HG03064 (cell line): ENCODE results near the gene MRPL32.

ENCODE experiments used
- ATAC-seq: cut with Tn5 transposase; IDR thresholded peaks from one replicate; pipeline ENCODE4 v1.9.1; 2021; ENCODE audit warnings: low read depth; ENCODE audit not compliant: unreplicated experiment

Gene MRPL32

DNA sequence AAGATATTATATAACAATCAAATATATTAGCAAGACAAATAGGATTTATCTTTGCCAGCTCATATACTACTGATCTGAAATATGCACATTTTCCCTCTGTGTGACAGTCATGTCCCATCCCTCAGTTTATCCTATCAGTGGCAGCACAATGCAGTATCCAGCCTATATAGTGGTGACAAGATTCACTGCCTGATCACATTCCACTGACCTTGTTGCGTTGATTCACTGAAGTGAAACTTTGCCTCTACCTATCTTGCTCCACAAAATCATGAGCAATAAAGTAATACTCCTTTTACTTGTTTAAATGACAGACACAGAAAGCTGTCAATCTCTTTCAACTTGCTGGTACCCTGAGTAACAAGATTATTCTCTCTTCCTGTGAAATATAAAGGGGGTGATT lies 6.5 kb upstream of the MRPL32 start:
- no peak for ATAC-seq

DNA sequence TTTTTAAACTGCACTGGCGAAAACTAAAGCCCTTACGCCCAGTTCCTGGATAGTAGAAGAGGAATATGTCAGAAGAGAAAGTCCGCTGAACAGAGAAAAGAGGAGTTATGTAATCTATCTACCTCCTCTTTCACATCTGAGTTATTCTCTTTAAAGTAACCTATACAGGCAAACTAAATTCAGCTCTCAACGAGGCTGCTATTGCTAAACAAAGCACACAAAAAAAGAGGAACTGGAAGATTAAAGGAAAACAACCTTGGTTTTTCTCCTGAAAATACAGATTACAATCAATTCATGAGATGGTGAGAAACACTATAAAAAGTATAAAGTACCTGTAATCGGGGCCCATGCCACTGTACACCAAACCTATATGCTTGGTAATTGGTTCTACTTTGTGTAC lies 6.0 kb upstream of the MRPL32 start:
- no peak for ATAC-seq

DNA sequence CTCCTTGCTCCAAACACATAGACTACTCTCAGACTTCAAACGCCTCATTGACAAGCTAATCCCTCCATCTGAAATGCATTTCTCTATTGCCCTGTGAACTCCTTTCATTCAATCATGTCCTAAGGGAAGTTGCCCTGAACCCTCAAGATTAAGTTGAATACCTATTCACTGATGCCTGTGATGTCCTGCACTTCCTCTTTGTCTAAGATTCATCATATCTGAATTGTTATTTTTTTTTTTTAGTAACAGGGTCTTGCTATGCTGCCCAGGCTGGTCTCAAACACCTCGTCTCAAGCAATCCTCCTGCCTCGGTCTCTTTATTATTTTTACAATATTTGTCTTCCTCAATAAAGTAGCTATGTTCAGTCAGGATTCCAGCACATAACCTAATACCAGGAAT lies 3.4 kb upstream of the MRPL32 start:
- no peak for ATAC-seq

DNA sequence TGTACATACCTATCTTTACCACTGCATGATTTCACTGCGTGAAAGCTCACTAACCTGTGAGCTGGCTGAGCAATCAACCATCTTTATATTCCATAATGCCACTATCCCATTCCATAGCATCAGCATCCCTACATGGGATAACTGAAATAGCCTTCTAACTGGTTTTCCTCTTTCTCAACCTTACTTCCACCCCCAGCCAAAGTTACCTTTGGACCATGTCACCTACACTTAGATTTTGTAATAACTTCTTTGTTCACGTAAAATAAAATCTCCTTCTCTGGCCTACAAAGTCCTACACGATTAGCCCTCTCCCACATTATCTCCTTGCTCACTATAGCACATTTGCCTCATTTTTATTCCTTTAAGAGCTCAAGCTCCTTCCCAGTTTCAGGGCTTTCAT lies 2.7 kb upstream of the MRPL32 start:
- no peak for ATAC-seq

DNA sequence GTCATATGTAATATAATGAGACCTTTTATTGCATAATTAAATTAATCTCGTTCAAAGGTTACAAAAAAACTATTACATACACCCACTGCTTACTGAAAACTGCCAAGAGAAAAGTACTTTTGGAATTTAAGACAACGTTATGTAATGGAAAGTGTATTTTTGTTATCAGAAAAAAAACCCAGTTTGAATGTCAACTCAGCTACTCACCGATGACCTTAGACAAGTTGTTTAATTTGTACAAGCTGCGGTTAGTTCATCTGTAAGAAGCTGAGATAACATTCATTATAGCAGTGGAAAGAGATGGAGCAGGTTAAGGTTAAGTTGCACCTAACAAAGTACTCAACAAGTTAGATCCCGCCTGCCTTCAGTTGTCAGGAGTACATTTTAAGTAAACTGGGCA lies 1.3 kb upstream of the MRPL32 start:
- ATAC-seq: no peak

DNA sequence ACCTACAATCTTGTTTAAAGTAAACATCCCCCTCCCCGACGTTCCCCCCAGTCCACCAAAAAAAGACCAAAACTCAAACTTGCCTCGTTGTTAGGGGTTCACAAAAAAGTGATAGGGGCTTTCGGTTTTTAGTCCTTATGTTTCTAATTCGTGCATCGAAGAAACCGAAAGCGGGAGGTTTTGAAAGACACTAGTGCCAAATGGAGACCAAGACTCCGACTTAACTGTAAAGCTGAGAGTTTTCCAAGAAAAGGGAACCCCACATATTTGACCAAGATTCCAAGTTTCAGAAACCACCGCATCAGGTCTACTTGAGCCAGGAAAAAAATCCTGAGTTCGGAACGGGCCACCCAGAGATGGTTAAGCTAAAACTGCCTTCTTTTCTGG lies 736 bp upstream of the MRPL32 start:
- no peak for ATAC-seq

DNA sequence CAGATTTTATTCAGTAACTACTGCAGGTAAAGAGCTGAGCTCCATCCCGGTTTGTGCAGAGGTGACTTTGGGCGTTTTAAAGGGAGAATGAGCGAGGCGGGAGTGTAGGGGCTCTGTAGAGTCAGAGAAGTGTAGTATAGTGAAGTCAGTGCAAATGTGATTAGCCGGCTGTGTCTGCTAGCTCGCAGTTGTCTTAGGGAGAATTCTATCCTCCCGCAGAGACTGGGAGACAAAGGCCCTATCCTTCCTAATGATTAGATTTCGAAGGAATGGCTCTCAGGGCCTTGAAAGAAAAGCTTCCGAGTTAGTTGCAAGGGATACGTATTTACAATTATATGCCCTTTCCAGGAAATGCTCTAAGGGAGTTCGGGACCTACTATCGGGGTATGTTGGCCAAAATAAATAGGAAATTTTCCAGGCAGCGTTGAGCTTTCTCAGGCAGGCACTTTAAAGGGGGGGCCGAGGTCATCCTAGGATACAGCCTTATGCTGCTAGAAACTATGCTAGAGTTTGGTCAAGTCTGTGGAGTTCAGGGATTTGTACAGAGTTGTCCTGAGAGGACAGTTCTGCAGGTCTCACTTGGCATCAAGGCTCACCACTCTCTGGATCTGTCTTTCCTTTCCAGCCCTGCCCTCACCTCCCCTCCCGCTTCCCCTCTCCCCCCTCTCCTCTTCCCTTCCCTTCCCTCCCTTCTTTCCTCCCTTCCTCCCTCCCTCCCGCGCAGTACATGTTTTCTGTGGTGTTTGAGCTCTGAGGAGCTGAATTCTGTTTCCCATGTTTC lies 825 bp downstream of the MRPL32 start:
- ATAC-seq: no peak

DNA sequence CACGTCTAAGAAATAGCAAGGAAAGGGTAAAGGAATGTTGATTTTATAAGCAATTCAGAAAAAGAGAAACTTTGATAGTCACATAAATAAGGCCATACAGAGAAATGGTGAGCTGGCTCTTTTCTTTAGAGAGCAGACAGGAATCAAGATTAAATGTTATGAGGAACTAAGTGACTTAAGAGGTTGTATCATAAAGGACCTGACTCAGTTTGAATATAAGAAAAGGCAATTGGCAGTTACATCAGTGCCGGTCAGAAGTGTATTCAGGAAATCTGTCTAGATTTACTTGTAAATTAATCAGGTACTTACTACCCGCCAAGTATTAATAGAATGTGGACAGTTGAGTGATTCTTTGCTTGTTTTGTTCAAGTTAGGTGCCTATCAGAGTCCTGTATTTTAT lies 2.1 kb downstream of the MRPL32 start:
- ATAC-seq: no peak

DNA sequence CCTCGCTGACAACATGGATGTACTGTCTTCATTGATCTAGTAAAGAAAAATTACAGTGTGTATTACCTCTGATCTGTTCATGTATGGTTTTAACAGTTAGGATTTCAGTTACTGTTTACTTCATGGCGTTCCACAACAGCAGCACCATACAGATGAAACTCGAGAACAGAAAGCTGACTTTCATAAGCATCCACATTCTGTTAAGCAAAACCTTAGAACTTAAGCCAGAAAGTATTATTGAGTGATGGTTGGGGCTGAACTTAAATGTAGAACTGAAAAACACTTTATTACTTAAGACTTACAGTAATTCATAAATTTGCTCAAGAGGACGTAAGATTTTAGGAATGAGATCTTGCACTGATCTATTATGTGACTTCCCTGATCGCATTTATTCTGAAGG lies 3.7 kb downstream of the MRPL32 start:
- ATAC-seq: no peak

DNA sequence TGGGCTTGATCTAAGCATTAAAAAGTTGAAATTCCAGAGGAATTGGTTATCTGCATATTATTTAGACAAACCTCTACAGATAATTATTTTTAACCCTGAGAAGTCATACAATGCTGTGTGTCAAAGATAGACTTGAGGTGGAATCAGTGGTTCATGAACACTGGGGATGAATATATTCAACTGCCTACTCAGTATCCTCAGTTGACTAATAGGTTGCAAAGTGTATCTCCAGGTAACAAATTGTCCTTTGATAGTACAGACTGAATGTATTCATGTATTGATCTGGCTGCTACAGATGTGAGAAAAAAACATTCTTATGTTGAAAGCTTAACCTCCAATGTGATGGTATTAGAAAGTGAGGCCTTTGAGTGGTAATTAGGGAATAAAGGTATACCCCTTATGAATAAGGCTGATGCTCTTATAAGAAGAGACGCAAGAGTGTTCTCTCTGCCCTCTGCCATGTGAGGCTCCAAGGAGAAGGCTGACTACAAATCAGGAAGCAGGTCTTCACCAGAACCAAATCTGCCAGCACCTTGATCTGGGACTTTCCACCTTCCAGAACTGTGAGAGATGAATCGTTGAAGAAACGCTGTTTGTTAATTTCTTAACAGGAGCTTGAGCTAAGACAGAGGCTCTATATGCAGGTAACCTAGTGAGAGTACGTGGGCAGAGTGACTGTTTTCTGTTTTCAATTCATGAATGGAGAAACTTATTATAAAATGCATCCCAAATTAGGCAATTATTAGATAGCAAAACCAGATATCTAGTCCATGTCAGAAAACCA lies 7.5 kb downstream of the MRPL32 start:
- ATAC-seq: no peak

DNA sequence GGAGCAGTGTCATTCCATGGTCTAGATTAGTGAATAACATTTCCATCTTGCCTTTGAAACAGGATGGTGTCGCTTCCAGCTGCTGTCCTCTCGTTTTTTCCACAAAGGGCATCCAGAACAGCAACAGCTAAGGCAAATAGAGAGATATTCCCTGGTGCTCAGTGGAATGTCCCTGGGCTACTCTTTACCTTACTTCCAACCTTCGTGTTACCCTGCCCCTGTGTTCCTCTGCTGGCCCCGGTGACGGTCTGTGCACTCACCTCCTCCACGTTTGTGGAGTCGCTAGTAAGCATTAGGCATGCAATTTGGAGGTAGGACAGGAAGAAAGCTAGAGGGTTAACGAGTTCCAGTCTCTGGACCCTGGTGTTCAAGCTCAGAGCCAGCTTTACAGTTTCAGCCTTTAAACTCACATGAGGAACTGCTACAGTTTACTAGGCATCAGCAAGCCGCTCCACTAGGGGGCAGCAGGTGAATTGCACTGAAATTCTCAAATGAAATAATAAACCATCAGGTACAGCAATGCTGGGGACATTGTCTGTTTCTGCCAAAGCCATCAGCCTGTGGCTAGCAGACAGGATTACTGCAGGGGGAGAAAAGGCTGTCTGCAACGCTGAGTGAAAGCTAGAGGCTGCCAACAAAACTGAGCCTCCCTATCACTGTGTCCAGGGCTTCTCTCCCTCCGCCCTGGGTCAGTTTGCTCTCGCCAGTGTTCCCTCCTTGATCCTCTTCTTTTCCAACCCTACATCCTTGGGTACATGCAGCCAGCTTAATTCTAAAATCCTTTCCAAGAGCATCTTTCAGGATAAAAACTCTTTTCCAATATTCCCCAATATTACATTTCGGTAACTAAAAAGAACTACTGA lies 9.0 kb downstream of the MRPL32 start:
- ATAC-seq: no peak

DNA sequence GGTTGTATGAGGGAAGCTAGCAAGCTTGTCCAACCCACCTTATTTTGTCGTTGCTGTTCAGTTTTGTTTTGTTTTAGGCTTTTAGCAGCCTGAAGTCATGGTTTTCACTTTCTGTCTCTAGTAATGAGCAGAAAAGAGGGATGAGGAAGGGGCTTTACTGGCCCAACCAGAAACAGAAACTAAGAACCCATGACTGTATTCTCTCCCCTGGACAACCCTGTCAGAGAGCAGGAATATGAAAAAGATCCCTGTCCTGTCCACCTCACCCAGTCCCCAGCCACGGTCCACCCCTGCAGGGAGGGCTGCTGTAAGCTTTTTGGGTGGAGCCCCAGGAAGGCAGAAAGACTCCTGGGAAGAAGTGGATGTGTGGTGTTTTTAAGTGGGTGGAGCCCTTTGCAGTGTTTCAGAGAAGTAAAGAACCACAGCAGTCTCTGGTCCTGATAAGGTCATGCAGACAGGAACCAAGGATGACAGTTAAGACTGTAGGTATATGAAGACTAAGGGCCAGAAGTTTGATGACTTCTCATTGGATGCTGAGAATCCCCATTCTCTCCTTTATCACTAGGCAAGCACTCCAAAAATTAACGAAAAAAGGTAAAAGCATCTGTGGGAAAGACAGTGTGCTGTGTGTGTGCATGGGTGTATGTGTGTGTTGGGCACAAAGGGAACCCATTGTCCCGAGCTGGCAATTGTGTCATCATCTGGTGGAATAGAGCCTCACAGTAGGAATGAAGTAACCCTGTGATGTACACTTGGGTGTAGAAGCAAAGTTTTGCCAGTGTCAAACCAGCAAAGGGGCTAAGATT lies 13.8 kb downstream of the MRPL32 start:
- peak; percentile 53 for ATAC-seq

DNA sequence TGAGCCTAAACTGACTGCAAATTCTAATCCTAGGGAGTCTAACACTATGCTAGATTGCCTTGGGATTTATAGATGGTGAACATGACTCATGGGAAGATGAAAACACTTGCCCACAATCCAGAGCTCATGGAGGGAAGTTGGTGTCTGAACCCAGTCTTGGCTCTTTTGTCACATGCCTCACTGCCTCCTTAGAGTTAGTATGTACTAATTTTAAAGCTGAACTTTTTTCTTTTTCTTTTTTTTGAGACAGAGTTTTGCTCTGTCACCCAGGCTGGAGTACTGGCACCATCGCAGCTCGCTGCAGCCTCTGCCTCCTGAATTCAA lies 14.4 kb downstream of the MRPL32 start:
- ATAC-seq: no peak

DNA sequence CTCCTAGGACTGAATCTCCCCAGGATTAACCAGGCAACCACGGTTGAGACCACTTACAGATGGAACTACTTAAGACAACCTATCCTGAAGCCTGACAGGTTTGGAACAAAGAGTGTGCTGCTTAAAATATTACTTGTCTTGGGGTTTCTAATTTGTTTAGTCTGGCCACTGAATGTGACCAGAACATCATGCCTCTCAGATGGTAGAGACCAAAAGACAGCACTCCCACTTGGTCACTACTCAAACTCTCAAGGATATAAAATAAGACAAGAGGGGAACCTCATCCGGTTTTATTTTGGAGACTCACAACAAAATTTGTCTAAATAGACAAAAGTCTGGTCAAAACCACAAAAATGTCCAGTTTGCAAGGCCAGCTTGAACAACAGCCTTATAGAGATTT lies 15.3 kb downstream of the MRPL32 start:
- no peak for ATAC-seq

DNA sequence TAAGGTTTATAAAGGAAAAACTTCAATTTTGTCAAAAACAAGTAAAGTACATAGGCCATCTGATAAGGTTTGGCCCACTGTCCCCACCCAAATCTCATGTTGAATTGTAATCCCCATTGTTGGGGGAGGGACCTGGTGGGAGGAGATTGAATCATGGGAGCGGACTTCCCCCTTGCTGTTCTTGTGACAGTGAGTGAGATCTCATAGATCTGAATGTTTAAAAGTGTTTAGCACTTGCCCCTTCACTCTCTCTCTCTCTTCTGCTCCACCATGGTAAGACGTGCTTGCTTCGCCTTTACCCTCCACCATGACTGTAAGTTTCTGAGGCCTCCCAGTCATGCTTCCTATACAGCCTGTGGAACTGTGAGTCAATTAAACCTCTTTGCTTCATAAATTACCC lies 18.2 kb downstream of the MRPL32 start:
- ATAC-seq: no peak

DNA sequence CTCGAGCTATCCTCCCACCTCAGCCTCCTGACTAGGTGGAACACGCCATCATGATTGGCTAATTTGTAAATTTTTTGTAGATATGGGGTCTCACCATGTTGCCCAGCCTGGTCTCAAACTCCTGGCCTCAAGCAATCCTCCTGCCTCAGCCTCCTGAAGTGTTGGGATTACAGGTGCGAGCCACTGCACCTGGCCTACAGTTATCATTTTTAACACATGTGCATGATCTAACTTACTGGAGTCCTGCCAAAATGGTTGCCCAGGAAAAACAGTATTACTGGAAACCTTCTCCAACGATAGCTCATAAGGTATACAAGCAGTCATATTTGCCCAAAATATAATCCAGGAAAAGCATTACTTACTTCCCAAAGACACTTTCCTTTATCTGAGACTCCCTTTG lies 20.2 kb downstream of the MRPL32 start:
- no peak for ATAC-seq

DNA sequence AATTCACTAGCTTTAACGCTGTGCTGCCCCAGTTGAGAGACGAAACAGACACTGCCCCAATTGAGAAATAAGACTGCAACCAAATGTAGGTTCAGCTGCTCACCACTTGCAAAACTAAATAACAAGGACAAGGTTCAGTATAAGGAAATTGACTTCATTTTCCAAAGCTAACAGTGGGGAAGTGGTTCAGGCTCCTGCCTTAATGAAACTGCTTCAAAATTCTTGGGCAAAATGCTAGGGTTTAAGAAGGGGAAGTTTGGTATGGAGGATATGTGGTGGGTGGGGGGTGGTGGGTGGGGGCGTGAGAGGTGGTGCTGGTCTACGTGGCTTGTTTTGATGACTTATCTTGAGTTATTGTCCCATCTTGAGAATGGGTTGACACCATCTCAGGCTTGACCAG lies 21.8 kb downstream of the MRPL32 start:
- no peak for ATAC-seq

DNA sequence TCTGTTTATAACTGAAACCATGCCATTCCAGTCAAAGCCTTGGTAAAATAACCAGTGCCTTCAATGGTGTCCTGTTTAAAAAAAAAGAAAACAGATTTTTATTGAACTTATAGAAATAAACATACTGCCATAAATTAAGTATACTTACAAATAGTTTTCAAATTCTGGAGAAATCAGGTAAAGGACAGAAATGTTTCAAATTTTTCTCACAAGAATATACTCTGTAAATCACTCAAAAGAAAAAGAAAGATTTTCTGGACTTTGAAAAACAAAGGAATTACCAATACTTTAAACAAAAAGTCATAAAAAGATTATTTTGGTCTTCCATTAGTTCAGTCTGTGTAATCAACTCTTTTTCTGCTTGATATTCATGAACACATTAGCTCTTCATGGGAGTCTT lies 23.9 kb downstream of the MRPL32 start:
- ATAC-seq: no peak

DNA sequence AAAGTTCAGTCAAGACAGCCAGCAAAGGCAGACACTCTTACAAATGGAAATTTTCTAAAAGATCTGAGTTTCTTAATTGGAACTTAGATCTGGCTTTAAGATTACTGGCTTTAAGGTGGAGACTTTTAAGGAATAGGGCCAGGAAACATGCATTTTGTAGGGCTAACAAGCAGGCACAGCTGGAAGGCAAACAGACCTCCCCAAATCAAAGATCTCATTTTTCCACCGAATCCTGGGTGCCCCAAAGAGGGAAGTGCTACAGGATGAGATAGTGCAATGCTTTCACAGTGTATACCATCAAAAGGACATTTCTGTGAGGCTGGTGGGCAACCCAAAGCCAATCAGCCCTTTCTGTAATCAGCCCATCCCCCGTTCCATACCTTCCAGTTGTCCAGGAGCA lies 27.4 kb downstream of the MRPL32 start:
- ATAC-seq: no peak

DNA sequence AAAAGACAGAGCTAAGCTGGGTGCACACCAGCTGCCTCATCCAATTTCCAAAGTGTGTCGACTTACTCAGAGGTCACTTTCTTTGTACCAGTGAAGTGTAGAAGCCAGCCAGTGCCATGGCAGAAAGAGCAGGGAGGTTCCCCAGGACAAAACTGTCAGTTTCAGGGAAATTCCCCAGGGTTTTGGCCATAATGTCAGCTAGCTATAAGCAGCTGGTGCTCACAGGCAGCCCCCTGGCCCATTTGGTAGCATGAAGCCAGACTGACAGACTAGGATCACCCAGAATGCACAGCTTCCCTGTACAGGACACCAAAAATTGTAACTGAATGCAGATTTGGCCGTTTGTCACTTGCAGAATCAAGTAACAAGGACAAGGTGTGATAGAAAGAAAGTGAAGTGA lies 28.6 kb downstream of the MRPL32 start:
- ATAC-seq: no peak

DNA sequence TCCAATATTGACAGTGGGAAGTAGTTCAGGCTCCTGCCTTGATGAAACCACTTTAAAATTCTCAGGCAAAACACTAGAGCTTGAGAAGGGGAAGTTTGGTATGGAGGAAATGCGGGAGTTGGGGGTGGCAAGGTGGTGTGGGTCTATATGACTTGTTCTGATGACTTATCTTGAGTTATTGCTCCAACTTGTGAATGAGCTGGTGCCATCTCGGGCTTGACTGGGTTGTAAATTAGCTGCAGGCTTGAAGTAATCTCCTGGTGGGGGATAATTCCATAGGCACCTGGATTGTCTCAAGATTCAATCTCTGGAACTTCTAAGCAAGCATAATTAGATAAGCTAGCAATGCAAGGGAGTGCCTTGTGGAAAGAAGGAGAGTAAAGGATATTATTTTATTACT lies 29.0 kb downstream of the MRPL32 start:
- ATAC-seq: no peak
